Activated naive CD4-positive, alpha-beta T cell treated with anti-CD3 and anti-CD28 coated beads, Interleukin-2, amount 50 U/mL, for 24 hours (primary cell): ENCODE results near the gene ORC3.

ENCODE experiments used
- H3K27ac Mint-ChIP-seq: one replicate; pipeline ENCODE4 v1.8.0; 2021; ENCODE audit warnings: mild to moderate bottlenecking, mixed read lengths
- H3K27me3 Mint-ChIP-seq: one replicate; pipeline ENCODE4 v1.8.0; 2021; ENCODE audit warnings: mixed read lengths
- H3K36me3 Mint-ChIP-seq: one replicate; pipeline ENCODE4 v1.8.0; 2021; ENCODE audit warnings: mixed read lengths
- H3K4me1 Mint-ChIP-seq: one replicate; pipeline ENCODE4 v1.8.0; 2021; ENCODE audit warnings: mixed read lengths
- H3K4me3 Mint-ChIP-seq: one replicate; pipeline ENCODE4 v1.8.0; 2021; ENCODE audit warnings: mild to moderate bottlenecking, mixed read lengths
- H3K9me3 Mint-ChIP-seq: one replicate; pipeline ENCODE4 v1.8.0; 2021; ENCODE audit warnings: mixed read lengths

The ORC3 gene

DNA sequence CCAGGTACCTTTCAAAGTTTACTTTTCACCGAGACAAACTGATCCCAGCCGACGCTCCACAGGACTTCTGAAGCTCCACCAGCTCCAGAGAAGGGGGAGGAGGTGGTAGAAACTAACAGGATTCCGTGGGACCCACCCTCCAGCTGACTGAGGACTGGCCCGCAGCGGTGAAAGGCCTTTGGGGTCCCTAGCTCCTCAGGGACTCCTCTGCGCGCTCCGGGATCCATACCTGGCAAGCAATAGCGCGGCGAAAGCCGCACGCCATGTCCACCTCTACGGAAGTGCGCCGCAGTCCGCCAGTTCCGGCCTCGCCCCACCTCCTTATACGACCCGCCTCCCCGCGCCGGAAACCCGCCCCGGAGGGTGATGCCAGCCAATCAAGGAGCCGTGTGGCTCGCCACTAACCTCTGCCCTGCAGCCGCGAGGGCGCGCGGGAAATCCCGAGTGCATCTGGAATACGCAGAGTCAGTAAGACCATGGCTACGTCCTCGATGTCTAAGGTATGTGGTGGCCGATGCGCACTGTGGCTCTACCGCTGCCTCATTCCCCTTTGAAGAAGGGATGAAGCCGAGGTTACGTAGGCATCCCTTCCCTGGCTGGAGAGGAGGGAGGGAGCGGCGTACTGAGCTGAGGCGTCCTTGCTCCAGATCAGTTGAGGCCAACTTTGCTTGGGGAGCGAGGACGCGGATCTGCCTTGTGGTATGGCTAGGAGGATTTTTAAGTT is at the start of gene ORC3, which contains the start of gene RARS2:
Gene ORC3, plus strand, starts transcription at position 443 of the 724 bp plus-strand sequence. Its CDS starts 34 bp downstream, at position 477.
Gene RARS2, minus strand, starts transcription at position 295 of the 724 bp plus-strand sequence. Its CDS starts 30 bp downstream, at position 265.
- Mint-ChIP-seq H3K4me1 (peaks cover 75% of the 10 kb centered on the region), H3K9me3 (no peaks in the 10 kb centered on the region), H3K27ac (peak within 1 kb of the TSS; percentile 97), H3K36me3 (peaks cover 8% of the 10 kb centered on the region), H3K27me3 (no peaks in the 10 kb centered on the region), H3K4me3 (peak within 1 kb of the TSS; percentile 98)

DNA sequence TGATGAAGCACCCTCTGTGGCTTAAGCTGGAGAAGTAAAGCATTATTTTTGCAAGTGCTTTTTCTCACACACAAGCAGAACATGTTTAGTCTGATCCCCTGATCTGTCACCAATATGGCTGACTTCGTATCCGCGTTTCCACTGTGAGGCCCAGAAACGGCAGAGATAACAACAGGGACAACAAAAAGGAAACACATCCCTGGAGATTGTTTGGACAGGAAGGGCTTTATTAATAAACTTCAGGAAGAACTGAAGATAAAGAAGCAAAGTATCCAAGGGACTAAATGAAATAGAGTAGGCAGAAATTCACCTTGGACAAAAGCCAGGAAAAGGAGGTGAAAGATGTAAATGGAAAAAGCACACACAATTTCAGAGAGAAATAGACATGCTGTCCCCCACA is 49.4 kb upstream of the ORC3 start:
- peaks cover 37% of the 10 kb centered on the region for H3K36me3 Mint-ChIP-seq
- no peak overlapping the region for H3K4me3 Mint-ChIP-seq
- H3K27ac Mint-ChIP-seq = no peak overlapping the region

DNA sequence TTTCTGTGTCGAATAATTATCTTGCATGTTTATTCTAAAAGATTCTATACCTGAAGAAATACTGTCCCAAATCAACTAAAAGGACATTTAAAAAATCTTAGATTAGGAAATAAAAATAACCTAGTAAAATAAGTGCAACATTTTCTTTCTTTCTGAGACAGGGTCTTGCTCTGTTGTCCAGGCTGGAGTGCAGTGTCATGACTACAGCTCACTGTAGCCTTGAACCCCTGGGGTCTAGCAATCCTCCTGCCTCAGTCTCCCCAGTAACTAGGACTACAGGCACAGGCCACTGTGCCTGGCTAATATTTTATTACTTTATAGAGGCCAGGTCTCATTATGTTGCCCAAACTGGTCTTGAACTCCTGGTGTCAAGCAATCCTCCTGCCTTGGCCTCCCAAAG is 48.9 kb upstream of the ORC3 start:
- peaks cover 38% of the 10 kb centered on the region for H3K36me3 Mint-ChIP-seq

More for the DNA sequence above, 49.4 kb upstream of the ORC3 start:
- Mint-ChIP-seq H3K4me1 (peaks cover 4% of the 10 kb centered on the region), H3K9me3 (no peaks in the 10 kb centered on the region), H3K27me3 (no peaks in the 10 kb centered on the region)

DNA sequence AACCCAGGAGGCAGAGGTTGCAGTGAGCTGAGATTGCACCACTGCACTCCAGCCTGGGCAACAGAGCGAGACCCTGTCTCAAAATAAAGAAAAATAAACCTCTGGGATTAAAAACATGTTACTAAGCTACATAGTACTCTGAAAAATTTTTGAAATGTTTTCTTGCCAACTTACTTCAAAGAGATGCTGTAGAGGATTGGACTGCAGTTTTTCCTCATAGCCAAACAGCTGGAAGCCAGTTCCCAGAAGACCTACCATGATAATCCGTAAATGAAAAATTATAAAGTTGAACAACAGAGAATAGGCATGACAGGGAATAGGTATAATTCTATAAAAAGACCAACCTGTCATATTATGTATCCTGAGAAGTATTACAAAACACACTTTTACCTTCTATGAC is 48.2 kb upstream of the ORC3 start:
- H3K27ac Mint-ChIP-seq = no peak overlapping the region
- peaks cover 39% of the 10 kb centered on the region for H3K36me3 Mint-ChIP-seq

More for the DNA sequence above, 48.9 kb upstream of the ORC3 start:
- Mint-ChIP-seq H3K9me3 (no peaks in the 10 kb centered on the region), H3K4me1 (peaks cover 4% of the 10 kb centered on the region), H3K27ac (no peak overlapping the region), H3K4me3 (no peak overlapping the region), H3K27me3 (no peaks in the 10 kb centered on the region)

DNA sequence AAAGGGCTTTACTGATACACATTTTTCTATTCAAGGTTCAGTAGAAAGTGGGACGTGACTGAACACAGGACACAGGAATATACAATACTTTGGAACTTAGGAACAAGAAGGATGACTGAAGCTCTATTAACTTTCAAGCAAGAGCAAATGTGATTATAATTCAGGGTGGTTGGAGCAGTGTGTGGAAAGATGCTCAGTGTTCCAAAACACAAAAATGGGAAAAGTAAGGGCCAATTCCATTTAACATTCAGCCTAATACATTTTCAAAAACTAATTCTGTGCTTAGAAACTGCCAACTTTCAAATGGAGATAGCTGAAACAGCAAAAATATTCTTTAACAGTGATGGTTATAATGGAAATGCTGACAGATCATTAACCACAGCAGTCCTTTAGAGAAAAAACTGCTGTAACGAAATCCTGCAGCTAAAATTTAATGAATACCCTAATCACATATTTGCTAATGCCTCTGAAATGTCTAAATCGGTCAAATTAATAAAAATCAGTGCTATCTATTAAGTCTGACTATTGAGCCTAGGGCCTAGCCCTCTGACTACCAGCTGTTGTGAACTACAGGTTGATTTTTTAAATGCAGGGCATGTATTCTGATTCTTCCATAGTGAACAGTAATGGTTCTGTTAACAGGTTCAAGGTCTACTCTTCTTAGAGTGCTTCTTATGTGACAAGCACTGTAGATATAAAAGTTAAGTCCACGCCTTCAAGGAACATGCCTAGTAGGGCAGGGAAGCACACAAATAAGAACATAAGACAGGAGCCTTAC is 46.0 kb upstream of the ORC3 start:
- H3K27me3 Mint-ChIP-seq = no peaks in the 10 kb centered on the region
- H3K4me1 Mint-ChIP-seq = no peaks in the 10 kb centered on the region
- H3K36me3 Mint-ChIP-seq = peaks cover 39% of the 10 kb centered on the region
- no peaks in the 10 kb centered on the region for H3K9me3 Mint-ChIP-seq
- H3K4me3 Mint-ChIP-seq = no peak overlapping the region
- H3K27ac Mint-ChIP-seq = no peak overlapping the region

More for the DNA sequence above, 48.2 kb upstream of the ORC3 start:
- H3K4me3 Mint-ChIP-seq = no peak overlapping the region
- peaks cover 4% of the 10 kb centered on the region for H3K4me1 Mint-ChIP-seq
- H3K27me3 Mint-ChIP-seq = no peaks in the 10 kb centered on the region
- H3K9me3 Mint-ChIP-seq = no peaks in the 10 kb centered on the region

DNA sequence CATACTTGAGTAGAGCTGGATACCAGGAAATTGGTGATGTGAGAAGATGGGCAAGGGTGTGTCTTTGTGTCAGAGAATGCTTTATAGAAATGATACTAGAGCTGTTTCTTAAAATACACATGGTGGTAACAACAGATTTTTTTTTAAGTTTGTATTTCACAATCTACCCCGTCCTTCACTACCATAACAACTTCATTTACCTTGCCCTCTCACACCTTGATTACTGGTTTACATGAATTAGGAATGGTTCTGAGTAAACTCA is 45.5 kb upstream of the ORC3 start:
- H3K4me3 Mint-ChIP-seq = no peak overlapping the region
- H3K27ac Mint-ChIP-seq = no peak overlapping the region
- peaks cover 36% of the 10 kb centered on the region for H3K36me3 Mint-ChIP-seq
- no peaks in the 10 kb centered on the region for H3K9me3 Mint-ChIP-seq
- no peaks in the 10 kb centered on the region for H3K27me3 Mint-ChIP-seq
- H3K4me1 Mint-ChIP-seq = no peaks in the 10 kb centered on the region

DNA sequence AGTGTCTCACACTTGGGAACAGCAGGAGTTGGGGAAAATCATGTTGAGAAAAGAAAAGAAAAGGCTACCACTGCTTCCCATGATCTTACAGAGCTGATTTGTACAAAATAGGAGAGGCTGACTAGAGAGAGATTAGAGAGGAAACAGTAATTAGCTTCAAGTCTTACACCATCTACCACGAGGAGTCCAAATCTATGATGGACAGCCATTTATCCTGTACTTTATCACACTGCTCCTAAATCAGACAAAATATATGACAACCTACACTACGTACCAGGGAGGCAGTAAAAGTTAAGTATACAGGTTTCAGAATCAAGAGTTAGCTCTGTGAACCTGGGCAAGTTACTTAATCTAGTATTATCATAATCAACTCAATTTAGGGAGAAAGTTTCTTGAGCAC is 38.1 kb upstream of the ORC3 start:
- Mint-ChIP-seq H3K36me3 (peaks cover 16% of the 10 kb centered on the region), H3K27ac (no peak overlapping the region), H3K4me3 (no peak overlapping the region), H3K4me1 (peaks cover 10% of the 10 kb centered on the region), H3K9me3 (no peaks in the 10 kb centered on the region), H3K27me3 (no peaks in the 10 kb centered on the region)

DNA sequence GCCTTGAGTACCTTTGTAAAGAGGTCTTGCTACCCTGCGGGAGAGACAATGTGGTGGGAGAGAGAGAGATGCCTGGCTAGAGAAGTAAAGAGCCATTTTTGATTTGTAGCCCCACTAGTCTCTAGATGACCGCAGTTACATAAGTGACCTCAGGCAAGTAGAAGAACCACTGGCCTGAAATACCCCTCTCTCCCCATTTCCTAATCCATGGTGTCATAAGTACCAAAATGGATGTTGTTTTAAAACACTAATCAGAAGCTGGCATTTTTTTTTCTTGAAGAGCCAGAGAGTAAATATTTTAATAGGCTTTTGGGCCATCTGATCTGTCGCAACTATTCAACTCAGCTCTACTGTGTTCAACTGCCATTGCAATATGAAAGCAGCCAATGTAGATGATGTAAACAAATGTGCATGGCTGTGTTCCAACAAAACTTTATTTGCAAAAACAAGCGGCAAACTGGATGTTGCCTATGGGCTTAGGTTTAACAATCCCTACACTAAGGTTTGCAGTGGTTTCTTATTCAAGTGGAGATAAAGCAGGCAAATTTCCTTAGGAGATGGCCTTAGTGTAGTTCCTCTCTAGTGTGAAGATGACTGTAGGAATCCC is 36.7 kb upstream of the ORC3 start:
- Mint-ChIP-seq H3K27me3 (no peaks in the 10 kb centered on the region), H3K4me1 (peaks cover 10% of the 10 kb centered on the region), H3K36me3 (peaks cover 23% of the 10 kb centered on the region), H3K27ac (no peak overlapping the region), H3K9me3 (no peaks in the 10 kb centered on the region), H3K4me3 (no peak overlapping the region)

DNA sequence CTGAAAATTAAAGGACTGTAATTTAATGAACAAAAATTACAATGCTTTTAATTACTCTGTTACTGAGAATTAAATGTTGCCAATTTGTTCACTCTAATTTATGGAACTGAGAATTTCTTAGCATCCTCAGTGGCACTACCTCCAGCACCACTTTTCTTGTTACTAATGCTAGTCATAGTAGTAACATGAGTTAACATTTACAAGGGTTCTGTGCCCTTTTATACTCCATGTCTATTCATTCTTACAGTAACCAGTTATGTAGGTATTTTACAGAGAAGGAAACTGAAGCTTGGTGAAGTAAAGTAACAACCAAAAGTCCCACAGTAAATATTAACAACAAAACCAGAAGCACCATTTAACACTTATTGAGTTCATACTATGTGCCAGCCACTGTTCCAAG is 34.4 kb upstream of the ORC3 start:
- no peaks in the 10 kb centered on the region for H3K9me3 Mint-ChIP-seq
- peaks cover 21% of the 10 kb centered on the region for H3K36me3 Mint-ChIP-seq
- H3K27ac Mint-ChIP-seq = peak overlapping the region; percentile 18
- peaks cover 10% of the 10 kb centered on the region for H3K4me1 Mint-ChIP-seq
- no peaks in the 10 kb centered on the region for H3K27me3 Mint-ChIP-seq
- H3K4me3 Mint-ChIP-seq = no peak overlapping the region

DNA sequence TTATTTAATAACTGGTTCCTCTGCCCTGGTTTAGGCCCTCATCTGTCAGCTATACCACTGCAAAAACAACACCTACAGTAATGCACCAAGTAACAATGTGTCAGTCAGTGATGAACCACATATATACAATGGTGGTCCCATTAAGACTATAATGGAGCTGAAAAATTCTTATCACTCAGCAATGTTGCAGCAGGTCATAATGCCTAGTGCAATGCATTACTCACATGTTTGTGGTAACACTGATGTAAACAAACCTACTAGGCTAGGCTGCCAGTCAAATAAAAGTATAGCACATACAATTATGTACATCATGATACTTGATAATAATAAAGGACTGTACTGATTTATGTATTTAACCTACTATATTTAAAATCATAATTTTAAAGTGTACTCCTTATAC is 31.5 kb upstream of the ORC3 start:
- Mint-ChIP-seq H3K4me3 (no peak overlapping the region), H3K27me3 (no peaks in the 10 kb centered on the region), H3K36me3 (peaks cover 25% of the 10 kb centered on the region), H3K9me3 (no peaks in the 10 kb centered on the region), H3K27ac (no peak overlapping the region), H3K4me1 (peaks cover 7% of the 10 kb centered on the region)

DNA sequence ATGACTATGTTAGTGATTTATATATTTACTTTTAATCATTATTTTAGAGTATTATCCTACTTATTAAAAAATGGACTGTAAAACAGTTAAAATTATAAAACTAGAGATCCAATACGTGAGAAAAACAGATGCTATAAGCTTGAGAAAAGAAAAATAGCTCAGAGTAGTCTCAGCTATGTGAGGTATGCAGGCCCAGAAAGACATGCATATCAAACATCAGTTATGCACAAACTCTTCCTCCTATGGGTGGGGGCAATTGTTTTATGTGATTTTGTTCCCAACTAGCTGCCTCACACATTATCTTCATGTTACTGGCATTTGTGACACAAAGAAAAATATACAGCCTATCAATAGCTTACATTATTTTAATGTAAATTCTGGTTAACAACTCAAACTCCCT is 28.9 kb upstream of the ORC3 start:
- no peaks in the 10 kb centered on the region for H3K9me3 Mint-ChIP-seq
- no peak overlapping the region for H3K27ac Mint-ChIP-seq
- peaks cover 5% of the 10 kb centered on the region for H3K4me1 Mint-ChIP-seq
- H3K4me3 Mint-ChIP-seq = no peak overlapping the region
- no peaks in the 10 kb centered on the region for H3K27me3 Mint-ChIP-seq
- peaks cover 23% of the 10 kb centered on the region for H3K36me3 Mint-ChIP-seq

DNA sequence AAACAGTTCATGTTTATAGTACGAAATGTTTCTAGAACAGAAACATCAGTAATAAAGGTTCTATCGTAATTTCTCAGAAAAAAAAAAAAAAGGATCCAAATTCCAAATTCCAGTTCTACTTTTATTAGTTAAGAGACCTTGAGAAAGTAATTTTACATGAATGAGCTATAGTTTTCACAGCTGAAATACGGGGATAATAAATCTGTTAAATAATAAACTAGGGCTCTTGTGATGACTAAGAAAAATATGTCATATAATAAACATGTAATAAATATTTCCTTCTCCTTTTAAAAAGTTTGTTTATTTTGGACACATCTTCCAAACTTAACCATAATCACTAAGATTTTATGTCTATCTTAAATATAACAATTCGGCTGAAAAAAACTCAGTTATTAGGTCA is 17.9 kb upstream of the ORC3 start:
- no peaks in the 10 kb centered on the region for H3K27me3 Mint-ChIP-seq
- H3K4me3 Mint-ChIP-seq = no peak overlapping the region
- no peaks in the 10 kb centered on the region for H3K9me3 Mint-ChIP-seq
- peaks cover 59% of the 10 kb centered on the region for H3K4me1 Mint-ChIP-seq
- H3K36me3 Mint-ChIP-seq = peaks cover 13% of the 10 kb centered on the region
- no peak overlapping the region for H3K27ac Mint-ChIP-seq

DNA sequence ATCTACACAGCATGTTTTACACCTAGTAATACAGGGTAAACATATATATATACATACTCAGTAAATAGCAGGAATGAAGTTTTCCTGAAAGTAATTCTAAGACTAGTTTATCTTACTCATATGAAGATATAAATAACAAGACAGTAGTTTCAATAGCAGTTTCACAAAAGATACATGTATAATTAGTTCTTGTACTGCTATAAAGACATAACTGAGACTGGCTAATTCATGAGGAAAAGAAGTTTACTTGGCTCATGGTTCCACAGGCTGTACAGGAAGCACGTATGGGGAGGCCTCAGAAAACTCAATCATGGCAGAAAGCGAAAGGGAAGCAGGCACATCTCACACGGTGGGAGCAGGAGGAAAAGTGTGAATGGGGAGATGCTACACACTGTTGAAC is 17.1 kb upstream of the ORC3 start:
- H3K27me3 Mint-ChIP-seq = no peaks in the 10 kb centered on the region
- H3K9me3 Mint-ChIP-seq = no peaks in the 10 kb centered on the region
- peaks cover 64% of the 10 kb centered on the region for H3K4me1 Mint-ChIP-seq
- H3K27ac Mint-ChIP-seq = peak overlapping the region; percentile 90
- H3K4me3 Mint-ChIP-seq = peak overlapping the region; percentile 56
- peaks cover 16% of the 10 kb centered on the region for H3K36me3 Mint-ChIP-seq

DNA sequence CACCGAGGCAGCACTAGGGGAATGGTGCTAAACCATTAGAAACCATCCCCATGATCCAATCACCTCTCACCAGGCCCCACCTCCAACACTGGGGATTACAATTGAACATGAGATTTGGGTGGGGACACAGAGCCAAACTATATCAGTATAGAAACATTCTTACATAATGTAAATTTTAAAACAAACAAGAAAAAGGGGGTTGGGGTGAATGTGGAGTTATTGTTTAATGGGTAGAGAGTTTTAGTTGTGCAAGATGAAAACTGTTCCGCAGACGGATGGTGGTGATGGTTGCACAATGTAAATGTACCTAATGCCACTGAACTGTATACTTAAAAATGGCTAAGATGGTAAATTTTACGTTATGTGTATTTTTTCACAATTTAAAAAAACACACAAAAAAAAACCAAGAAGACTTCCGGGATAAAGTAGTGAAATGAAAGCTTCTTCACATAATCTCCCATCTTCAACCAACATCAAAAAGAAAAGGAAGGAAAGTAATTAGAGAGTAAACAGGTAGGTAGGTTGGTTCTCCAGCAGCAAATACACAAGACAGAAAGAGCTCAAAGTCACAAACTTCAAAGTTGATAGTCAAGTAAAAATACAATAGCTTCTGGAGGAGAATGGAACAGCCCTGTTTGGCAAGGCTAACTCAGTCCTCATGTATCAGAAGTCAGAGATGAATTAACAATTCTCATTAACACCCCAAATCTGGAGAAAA is 16.5 kb upstream of the ORC3 start:
- Mint-ChIP-seq H3K27ac (peak overlapping the region; percentile 90), H3K9me3 (no peaks in the 10 kb centered on the region), H3K4me1 (peaks cover 67% of the 10 kb centered on the region), H3K4me3 (peak overlapping the region; percentile 56), H3K27me3 (no peaks in the 10 kb centered on the region), H3K36me3 (peaks cover 16% of the 10 kb centered on the region)

DNA sequence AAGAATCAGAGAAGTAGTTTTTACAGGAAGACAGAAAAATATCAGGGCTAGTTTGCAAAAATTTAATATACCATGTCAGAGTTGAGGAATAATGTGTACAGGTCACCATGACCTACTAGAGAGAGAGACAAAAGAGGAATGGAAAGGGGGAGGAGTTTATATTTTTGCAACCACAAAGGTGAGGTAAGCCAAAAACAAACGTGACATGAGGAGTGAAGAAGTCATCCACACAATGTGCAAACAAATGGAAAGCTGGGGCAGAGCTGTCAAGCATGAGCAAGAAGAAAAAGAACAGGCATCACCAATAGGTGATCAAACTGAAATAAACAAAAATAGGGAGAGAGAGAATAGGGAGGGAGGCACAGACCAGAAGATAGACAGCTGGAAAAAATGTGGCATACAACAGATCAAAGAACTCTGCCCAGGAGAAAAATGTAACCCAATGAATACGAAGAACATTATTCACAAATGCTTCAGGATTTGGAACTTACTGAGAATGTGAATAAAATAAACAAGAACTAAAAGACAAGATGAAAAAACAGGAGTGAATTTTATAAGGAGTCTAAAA is 15.6 kb upstream of the ORC3 start:
- Mint-ChIP-seq H3K4me3 (peak overlapping the region; percentile 65), H3K36me3 (peaks cover 18% of the 10 kb centered on the region), H3K27me3 (no peaks in the 10 kb centered on the region), H3K4me1 (peaks cover 67% of the 10 kb centered on the region), H3K27ac (peak overlapping the region; percentile 85), H3K9me3 (no peaks in the 10 kb centered on the region)
